Body of pancreas (tissue), 4 donors: ENCODE data around the gene DPT.

Source experiments
- CTCF ChIP-seq, 7 experiments: fragments of 450-650 bp in 4 of 7; fragments of 200-600 bp in 3 of 7; sonication (generic) in 3 of 7; IDR thresholded peaks; one replicate each; pipeline ENCODE4 v1.5.1; 2016 to 2019; ENCODE audit warnings: antibody characterized with exemption in 7 of 7
- POLR2A ChIP-seq, 3 donors: fragments of 450-650 bp; IDR thresholded peaks; one replicate each; pipeline ENCODE4 v1.6.1; 2016; ENCODE audit warnings: antibody characterized with exemption in 3 of 3, mild to moderate bottlenecking in 2 of 3

- TF ChIP-seq CTCF (IDR thresholded peaks at IDR 0.05) (no peak), POLR2A (IDR thresholded peaks at IDR 0.05) (no peak)
Measured at GRCh38 chr1:168673974-168674683, 54.9 kb downstream of the DPT start.
